Smooth muscle cell (in vitro differentiated cells): ENCODE data around the gene PCBP3. TPM values are rescaled to one million over a fixed set of nuclear protein-coding genes. Genes with fewer than 3 reads are reported as not detected.

ENCODE experiments used
- DNase-seq: peaks from one replicate; lab custom pipeline; 2025; ENCODE audit not compliant: unreplicated experiment; lab: John Stamatoyannopoulos, UW
- H2AFZ ChIP-seq: fragments of 200-600 bp; sonication (generic); 2 replicates; pipeline ENCODE4 v1.6.0; 2016; ENCODE audit warnings: antibody characterized with exemption, low read depth, mild to moderate bottlenecking
- H3F3A ChIP-seq: fragments of 200-600 bp; sonication (generic); 2 replicates; pipeline ENCODE4 v1.6.0; 2017; ENCODE audit warnings: antibody characterized with exemption, low read depth
- H3K27ac ChIP-seq: fragments of 200-600 bp; sonication (generic); 2 replicates; pipeline ENCODE4 v1.5.1; 2016; ENCODE audit warnings: low read depth, mild to moderate bottlenecking
- H3K27me3 ChIP-seq: fragments of 200-600 bp; sonication (generic); 2 replicates; pipeline ENCODE4 v1.6.1; 2016; ENCODE audit warnings: low read depth, mild to moderate bottlenecking
- H3K36me3 ChIP-seq: fragments of 200-600 bp; sonication (generic); 2 replicates; pipeline ENCODE4 v1.5.1; 2016; ENCODE audit warnings: low read depth
- H3K4me1 ChIP-seq: fragments of 200-600 bp; sonication (generic); 2 replicates; pipeline ENCODE4 v1.5.1; 2016; ENCODE audit warnings: low read depth
- H3K4me2 ChIP-seq: fragments of 200-600 bp; sonication (generic); 2 replicates; pipeline ENCODE4 v1.6.0; 2016; ENCODE audit warnings: mild to moderate bottlenecking
- H3K4me3 ChIP-seq: fragments of 200-600 bp; sonication (generic); 2 replicates; pipeline ENCODE4 v1.5.1; 2016; ENCODE audit warnings: mild to moderate bottlenecking
- H3K79me2 ChIP-seq: fragments of 200-600 bp; sonication (generic); 2 replicates; pipeline ENCODE4 v1.6.0; 2016; ENCODE audit warnings: low read depth, mild to moderate bottlenecking
- H3K9ac ChIP-seq: fragments of 200-600 bp; sonication (generic); 2 replicates; pipeline ENCODE4 v1.6.0; 2016; ENCODE audit warnings: low read depth
- H3K9me3 ChIP-seq: fragments of 200-600 bp; sonication (generic); replicated peaks from 2 replicates; pipeline ENCODE4 v1.5.1; 2016; ENCODE audit warnings: low read depth
- H4K20me1 ChIP-seq: fragments of 200-600 bp; sonication (generic); 2 replicates; pipeline ENCODE4 v1.6.0; 2016; ENCODE audit warnings: low read depth
- CTCF ChIP-seq: fragments of 200-600 bp; sonication (generic); IDR thresholded peaks from 2 replicates; pipeline ENCODE4 v1.5.1; 2017; ENCODE audit warnings: borderline replicate concordance, mild to moderate bottlenecking, antibody characterized with exemption; ENCODE audit not compliant: insufficient read depth, poor library complexity, severe bottlenecking
- WGBS: methylation state at CpG from one replicate; pipeline ENCODE4 v1.1.7; 2016; ENCODE audit warnings: low lambda C conversion rate; 5-methylcytosine and 5-hydroxymethylcytosine counted together
- polyA plus RNA-seq: library from polyadenylated mRNA; unstranded; fragments of >200 nt; fragmentation: Nextera tagmentation; extraction: Ambion mirVana; gene quantifications from 2 replicates; pipeline ENCODE4 v1.2.1, GENCODE V29; 2016
- total RNA-seq: library from RNA; depleted of rRNA; stranded (reverse); fragments of >200 nt; gene quantifications from 2 replicates; pipeline ENCODE4 v1.2.3, GENCODE V29; 2014

Gene PCBP3
- total and polyA plus RNA-seq, 2 experiments from 2014 or later = 8.9 to 23.1 TPM

- no peak overlapping the region for H3K27ac ChIP-seq
- H3K4me3 ChIP-seq = no peak overlapping the region
- H3K4me2 ChIP-seq = no peak overlapping the region
- WGBS = 97% methylated on average over 9 of the region's 9 CpGs
- no peaks in the 10 kb centered on the region for H3F3A ChIP-seq
- H3K27me3 ChIP-seq = no peaks in the 10 kb centered on the region
- H2AFZ ChIP-seq = no peak overlapping the region
- no peaks in the 10 kb centered on the region for H3K9me3 ChIP-seq
- H3K4me1 ChIP-seq = no peaks in the 10 kb centered on the region
- no peaks in the 10 kb centered on the region for H3K36me3 ChIP-seq
- no peak overlapping the region for H3K9ac ChIP-seq
- TF ChIP-seq CTCF = no peak
- no peak for DNase-seq
- H3K79me2 ChIP-seq = no peaks in the 10 kb centered on the region
- H4K20me1 ChIP-seq = no peaks in the 10 kb centered on the region
Observed at GRCh38 chr21:45827302-45827692, 183.8 kb downstream of the PCBP3 start.

- Histone ChIP-seq H3K79me2 (no peaks in the 10 kb centered on the region), H3F3A (no peaks in the 10 kb centered on the region), H3K36me3 (no peaks in the 10 kb centered on the region), H3K27me3 (no peaks in the 10 kb centered on the region), H3K9me3 (no peaks in the 10 kb centered on the region), H3K4me2 (no peak overlapping the region), H3K4me3 (no peak overlapping the region), H3K4me1 (no peaks in the 10 kb centered on the region), H3K27ac (no peak overlapping the region), H4K20me1 (no peaks in the 10 kb centered on the region), H2AFZ (no peak overlapping the region), H3K9ac (no peak overlapping the region)
- WGBS = 94% methylated on average over 11 of the region's 11 CpGs
- no peak for TF ChIP-seq CTCF
- DNase-seq = no peak
Observed at GRCh38 chr21:45827881-45828579, 184.5 kb downstream of the PCBP3 start.

GRCh38 chr21:45828580-45829570 is 185.3 kb downstream of the PCBP3 start:
- 93% methylated on average over 26 of the region's 26 CpGs for WGBS
- H3K4me3 ChIP-seq = no peak overlapping the region
- H2AFZ ChIP-seq = no peak overlapping the region
- H3K36me3 ChIP-seq = no peaks in the 10 kb centered on the region
- H3K4me2 ChIP-seq = no peak overlapping the region
- H3K27me3 ChIP-seq = no peaks in the 10 kb centered on the region
- no peaks in the 10 kb centered on the region for H4K20me1 ChIP-seq
- no peak overlapping the region for H3K9ac ChIP-seq
- H3K27ac ChIP-seq = no peak overlapping the region
- no peaks in the 10 kb centered on the region for H3F3A ChIP-seq
- no peak for DNase-seq
- H3K9me3 ChIP-seq = no peaks in the 10 kb centered on the region
- TF ChIP-seq CTCF = no peak
- no peaks in the 10 kb centered on the region for H3K4me1 ChIP-seq
- no peaks in the 10 kb centered on the region for H3K79me2 ChIP-seq
